Ectodermal cell (in vitro differentiated cells): Measurements from ENCODE around the gene GLT8D2.

Experiments
- H3K27ac ChIP-seq: 2 replicates; pipeline ENCODE4 v1.7.0; 2013; ENCODE audit warnings: mild to moderate bottlenecking, low read depth, low read length; ENCODE audit not compliant: insufficient read depth, poor library complexity, severe bottlenecking
- H3K27me3 ChIP-seq: 2 replicates; pipeline ENCODE4 v1.7.0; 2013; ENCODE audit warnings: mild to moderate bottlenecking, low read length; ENCODE audit not compliant: insufficient read depth, control insufficient read depth, poor library complexity, severe bottlenecking
- H3K36me3 ChIP-seq: one replicate; pipeline ENCODE4 v1.7.0; 2013; ENCODE audit warnings: low read length; ENCODE audit not compliant: control insufficient read depth, insufficient read depth
- H3K4me1 ChIP-seq: one replicate; pipeline ENCODE4 v1.7.0; 2013; ENCODE audit warnings: low read length; ENCODE audit not compliant: control insufficient read depth, insufficient read depth
- H3K4me3 ChIP-seq: 2 replicates; pipeline ENCODE4 v1.7.0; 2013; ENCODE audit warnings: low read depth, low read length, control low read depth; ENCODE audit not compliant: insufficient read depth
- H3K9me3 ChIP-seq: 2 replicates; pipeline ENCODE4 v1.7.0; 2013; ENCODE audit warnings: mild to moderate bottlenecking, low read length, moderate library complexity; ENCODE audit not compliant: control insufficient read depth
- WGBS, 2 experiments: methylation state at CpG; one replicate each; pipeline ENCODE4 v1.1.7; 2013; ENCODE audit warnings: missing lambda C conversion rate in 2 of 2; 5-methylcytosine and 5-hydroxymethylcytosine counted together

GLT8D2 gene

GRCh38 chr12:103978384-103978982 is 71.5 kb downstream of the GLT8D2 start:
- H3K27me3 ChIP-seq, result no peaks in the 10 kb centered on the region
- 91 to 95% methylated on average over 4 of the region's 4 CpGs for WGBS, 2 experiments
- H3K9me3 ChIP-seq, result no peaks in the 10 kb centered on the region
- no peak overlapping the region for H3K4me3 ChIP-seq
- no peak overlapping the region for H3K27ac ChIP-seq
- H3K4me1 ChIP-seq, result no peaks in the 10 kb centered on the region
- peaks cover 35% of the 10 kb centered on the region for H3K36me3 ChIP-seq

- H3K9me3 ChIP-seq, result no peaks in the 10 kb centered on the region
- H3K27me3 ChIP-seq, result no peaks in the 10 kb centered on the region
- H3K36me3 ChIP-seq, result peaks cover 25% of the 10 kb centered on the region
- H3K4me1 ChIP-seq, result no peaks in the 10 kb centered on the region
- H3K4me3 ChIP-seq, result no peak overlapping the region
- 92 to 94% methylated on average over 2 of the region's 2 CpGs for WGBS, 2 experiments
- no peak overlapping the region for H3K27ac ChIP-seq
Measured at GRCh38 chr12:103975368-103975767, 74.6 kb downstream of the GLT8D2 start.

DNA sequence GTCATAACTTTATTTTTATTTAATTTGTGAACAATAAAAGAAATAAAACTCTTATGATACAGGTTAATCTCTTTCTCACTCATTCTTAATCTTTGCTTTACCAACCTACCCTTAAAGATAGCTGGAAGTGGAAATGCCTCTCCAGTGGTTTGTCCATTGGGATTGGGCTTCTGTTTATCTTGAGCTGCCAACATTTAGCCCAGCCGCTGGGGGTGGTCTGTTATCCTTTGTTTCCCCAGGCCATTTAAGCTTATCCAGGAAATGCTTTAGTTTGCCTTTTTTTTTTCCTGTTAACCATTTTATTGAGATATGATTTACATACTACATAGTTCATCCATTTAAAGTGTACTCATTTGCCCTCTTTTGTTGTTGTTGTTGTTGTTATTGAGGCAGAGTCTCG is 76.1 kb downstream of the GLT8D2 start:
- Histone ChIP-seq H3K4me1 (no peaks in the 10 kb centered on the region), H3K27ac (no peak overlapping the region), H3K27me3 (no peaks in the 10 kb centered on the region), H3K36me3 (peaks cover 19% of the 10 kb centered on the region), H3K9me3 (no peaks in the 10 kb centered on the region), H3K4me3 (no peak overlapping the region)
- WGBS, 2 experiments, result 91 to 93% methylated on average over 2 of the region's 2 CpGs

- peaks cover 8% of the 10 kb centered on the region for H3K4me1 ChIP-seq
- no peak overlapping the region for H3K4me3 ChIP-seq
- H3K9me3 ChIP-seq, result no peaks in the 10 kb centered on the region
- H3K27ac ChIP-seq, result no peak overlapping the region
- H3K27me3 ChIP-seq, result no peaks in the 10 kb centered on the region
- 92 to 93% methylated on average over 2 of the region's 2 CpGs for WGBS, 2 experiments
- no peaks in the 10 kb centered on the region for H3K36me3 ChIP-seq
Measured at GRCh38 chr12:103969391-103969790, 80.6 kb downstream of the GLT8D2 start.

GRCh38 chr12:103966736-103967135 is 83.3 kb downstream of the GLT8D2 start:
- no peaks in the 10 kb centered on the region for H3K36me3 ChIP-seq
- WGBS, 2 experiments, result 67 to 71% methylated on average over 1 of the region's 1 CpG
- peak overlapping the region; percentile 77 for H3K4me3 ChIP-seq
- H3K4me1 ChIP-seq, result peaks cover 10% of the 10 kb centered on the region
- H3K27ac ChIP-seq, result no peak overlapping the region
- H3K27me3 ChIP-seq, result no peaks in the 10 kb centered on the region
- no peaks in the 10 kb centered on the region for H3K9me3 ChIP-seq

GRCh38 chr12:103965590-103966504 is 84.1 kb downstream of the GLT8D2 start, which contains the start of gene TDG:
TSS of gene TDG (plus strand) at chr12:103965872. CDS start at chr12:103966038, 166 bp downstream.
- no peaks in the 10 kb centered on the region for H3K9me3 ChIP-seq
- 3% methylated on average over 59 to 64 of the region's 64 CpGs for WGBS, 2 experiments
- H3K4me3 ChIP-seq, result peak within 1 kb of the TSS; percentile 77
- no peaks in the 10 kb centered on the region for H3K36me3 ChIP-seq
- H3K4me1 ChIP-seq, result peaks cover 10% of the 10 kb centered on the region
- no peaks in the 10 kb centered on the region for H3K27me3 ChIP-seq
- H3K27ac ChIP-seq, result peak within 1 kb of the TSS; percentile 89

GRCh38 chr12:103965255-103965589 is 84.8 kb downstream of the GLT8D2 start:
- Histone ChIP-seq H3K9me3 (no peaks in the 10 kb centered on the region), H3K27ac (no peak overlapping the region), H3K4me1 (peaks cover 10% of the 10 kb centered on the region), H3K36me3 (no peaks in the 10 kb centered on the region), H3K27me3 (no peaks in the 10 kb centered on the region), H3K4me3 (peak overlapping the region; percentile 77)
- whole genome bisulfite sequencing, 2 experiments, result 1 to 11% methylated on average over 9 to 10 of the region's 11 CpGs

DNA sequence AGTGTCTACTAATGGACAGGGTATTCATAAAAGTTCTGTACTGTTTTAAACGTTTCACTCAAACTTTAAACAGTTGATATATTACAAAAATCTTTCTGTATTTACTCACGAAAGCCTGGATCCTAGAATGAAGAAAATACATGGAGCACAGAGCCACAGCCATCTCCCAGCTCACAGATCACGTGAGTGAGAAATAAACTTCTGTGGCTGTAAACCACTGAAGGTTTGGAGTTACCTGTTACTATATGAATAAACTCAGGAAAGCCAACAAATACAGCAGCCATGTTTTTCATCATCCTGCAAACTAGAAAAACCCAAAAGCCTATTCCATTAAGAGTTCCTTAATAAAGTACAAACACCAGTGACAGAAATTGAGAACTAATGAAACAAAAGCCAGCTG is 85.2 kb downstream of the GLT8D2 start:
- no peaks in the 10 kb centered on the region for H3K36me3 ChIP-seq
- H3K9me3 ChIP-seq, result no peaks in the 10 kb centered on the region
- no peaks in the 10 kb centered on the region for H3K27me3 ChIP-seq
- 27 to 38% methylated on average over 2 to 3 of the region's 3 CpGs for WGBS, 2 experiments
- peaks cover 10% of the 10 kb centered on the region for H3K4me1 ChIP-seq
- no peak overlapping the region for H3K27ac ChIP-seq
- H3K4me3 ChIP-seq, result peak overlapping the region; percentile 77

DNA sequence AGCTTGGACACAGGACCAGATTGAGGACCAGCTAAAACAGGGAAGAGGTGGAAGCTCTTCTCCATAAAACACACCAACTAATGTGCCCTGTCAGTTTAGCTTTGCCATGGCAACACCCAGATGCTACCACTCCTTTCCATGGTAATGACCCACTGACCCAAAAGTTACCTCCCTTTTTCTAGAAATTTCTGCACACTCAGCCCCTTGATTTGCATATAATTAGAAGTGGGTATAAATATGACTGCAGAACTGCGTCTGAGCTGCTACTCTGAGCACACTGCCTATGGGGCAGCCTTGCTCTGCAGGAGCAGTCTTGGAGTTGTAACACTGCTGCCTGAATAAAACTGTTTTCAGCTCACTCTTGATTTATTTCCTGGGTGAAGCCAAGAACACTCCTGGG is 87.5 kb downstream of the GLT8D2 start:
- H3K4me1 ChIP-seq, result peaks cover 10% of the 10 kb centered on the region
- 80 to 87% methylated on average over 1 of the region's 1 CpG for WGBS, 2 experiments
- H3K4me3 ChIP-seq, result no peak overlapping the region
- no peaks in the 10 kb centered on the region for H3K36me3 ChIP-seq
- no peak overlapping the region for H3K27ac ChIP-seq
- H3K9me3 ChIP-seq, result no peaks in the 10 kb centered on the region
- H3K27me3 ChIP-seq, result no peaks in the 10 kb centered on the region

- H3K36me3 ChIP-seq, result no peaks in the 10 kb centered on the region
- H3K9me3 ChIP-seq, result no peaks in the 10 kb centered on the region
- WGBS, 2 experiments, result 86 to 96% methylated on average over 7 of the region's 7 CpGs
- no peaks in the 10 kb centered on the region for H3K27me3 ChIP-seq
- H3K4me1 ChIP-seq, result peaks cover 6% of the 10 kb centered on the region
- H3K4me3 ChIP-seq, result no peak overlapping the region
- no peak overlapping the region for H3K27ac ChIP-seq
Measured at GRCh38 chr12:103960616-103961227, 89.3 kb downstream of the GLT8D2 start.
